ENCODE results near the gene SPARCL1. TPM values are rescaled to one million over a fixed set of nuclear protein-coding genes. Genes with fewer than 3 reads are reported as not detected.

SPARCL1 gene
- total and polyA plus RNA-seq, 2 donors (not counting 1 experiment from before 2014, with no cell fraction given) = 0.64 to 4.1 TPM

DNA sequence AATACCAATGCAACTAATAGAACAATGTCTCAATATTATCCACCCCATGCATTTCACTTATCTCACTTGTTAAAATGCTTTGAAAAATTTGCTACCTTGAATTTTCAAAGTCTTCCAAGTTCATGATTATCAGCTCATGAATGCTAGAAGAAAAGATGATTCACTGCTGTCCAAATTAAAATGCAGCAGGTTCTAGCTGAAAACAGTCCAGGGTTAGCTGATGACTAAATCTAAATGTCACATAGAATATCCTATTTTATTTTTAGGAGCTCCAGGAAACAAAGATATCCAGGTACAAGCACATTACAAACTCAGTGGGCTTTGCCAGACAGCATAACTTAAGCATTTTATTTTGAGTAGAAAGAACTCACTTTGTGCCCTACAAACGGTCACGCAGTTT lies 38.0 kb upstream of the SPARCL1 start:
- Histone ChIP-seq H3K27me3 (ENCODE audit: control insufficient read depth, insufficient read depth, low read length) (no peaks in the 10 kb centered on the region), H3K4me2 (ENCODE audit: extremely low read depth, insufficient read depth, low read length) (no peak overlapping the region), H3K4me1 (ENCODE audit: control insufficient read depth, extremely low read depth, insufficient read depth, low read length) (no peaks in the 10 kb centered on the region), H3K27ac (ENCODE audit: insufficient read depth, low read length) (no peak overlapping the region), H3K9me3 (ENCODE audit: control insufficient read depth, insufficient read depth, low read depth, low read length) (no peaks in the 10 kb centered on the region), H4K20me1 (ENCODE audit: control insufficient read depth, extremely low read depth, insufficient read depth, low read length) (no peaks in the 10 kb centered on the region), H3K79me2 (ENCODE audit: control insufficient read depth, insufficient read depth, low read length) (no peaks in the 10 kb centered on the region), H3K36me3 (ENCODE audit: control insufficient read depth, insufficient read depth, low read length) (no peaks in the 10 kb centered on the region), H3K4me3 (replicated peaks in 1 of 4; ENCODE audit: control extremely low read depth in 1 of 4, insufficient read depth in 1 of 4, low read depth in 3 of 4, low read length in 4 of 4) (no peak overlapping the region), H2AFZ (ENCODE audit: low read length) (no peak overlapping the region), H3K9ac (ENCODE audit: insufficient read depth, low read length) (no peak overlapping the region)
- TF ChIP-seq, protein P1, sequence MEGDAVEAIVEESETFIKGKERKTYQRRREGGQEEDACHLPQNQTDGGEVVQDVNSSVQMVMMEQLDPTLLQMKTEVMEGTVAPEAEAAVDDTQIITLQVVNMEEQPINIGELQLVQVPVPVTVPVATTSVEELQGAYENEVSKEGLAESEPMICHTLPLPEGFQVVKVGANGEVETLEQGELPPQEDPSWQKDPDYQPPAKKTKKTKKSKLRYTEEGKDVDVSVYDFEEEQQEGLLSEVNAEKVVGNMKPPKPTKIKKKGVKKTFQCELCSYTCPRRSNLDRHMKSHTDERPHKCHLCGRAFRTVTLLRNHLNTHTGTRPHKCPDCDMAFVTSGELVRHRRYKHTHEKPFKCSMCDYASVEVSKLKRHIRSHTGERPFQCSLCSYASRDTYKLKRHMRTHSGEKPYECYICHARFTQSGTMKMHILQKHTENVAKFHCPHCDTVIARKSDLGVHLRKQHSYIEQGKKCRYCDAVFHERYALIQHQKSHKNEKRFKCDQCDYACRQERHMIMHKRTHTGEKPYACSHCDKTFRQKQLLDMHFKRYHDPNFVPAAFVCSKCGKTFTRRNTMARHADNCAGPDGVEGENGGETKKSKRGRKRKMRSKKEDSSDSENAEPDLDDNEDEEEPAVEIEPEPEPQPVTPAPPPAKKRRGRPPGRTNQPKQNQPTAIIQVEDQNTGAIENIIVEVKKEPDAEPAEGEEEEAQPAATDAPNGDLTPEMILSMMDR (conservative IDR thresholded peaks at IDR 0.05 in 1 of 2, IDR thresholded peaks at IDR 0.05 in 1 of 2; ENCODE audit: low read depth in 1 of 2, low read length in 2 of 2) = no peak
- TF ChIP-seq EZH2 (IDR thresholded peaks at IDR 0.05; ENCODE audit: low read length, missing control alignments) = no peak
- peak in 1 of 2 donors; percentile 17 for DNase-seq (ENCODE audit: low read depth in 2 of 2)

DNA sequence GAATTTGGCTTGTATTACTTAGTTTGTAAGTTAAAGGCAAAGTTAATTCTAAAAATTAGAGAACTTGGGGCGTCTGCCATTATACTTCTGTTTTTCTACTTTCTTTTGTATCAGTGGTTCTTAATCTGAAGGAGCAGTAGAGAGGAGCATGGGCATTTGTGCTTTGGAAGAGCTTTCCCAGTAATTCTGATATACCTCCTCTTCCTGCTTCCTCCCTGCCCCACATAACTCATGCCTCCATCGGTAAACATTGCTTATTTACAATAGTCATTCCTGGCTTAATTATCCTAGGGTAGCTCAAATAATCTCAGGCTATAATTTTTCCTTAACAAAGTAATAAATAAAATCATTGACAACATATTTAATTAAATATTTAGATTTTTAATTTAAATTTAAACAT lies 37.1 kb upstream of the SPARCL1 start:
- no peaks in the 10 kb centered on the region for H4K20me1 ChIP-seq (ENCODE audit: control insufficient read depth, extremely low read depth, insufficient read depth, low read length)
- no peak overlapping the region for H3K27ac ChIP-seq (ENCODE audit: insufficient read depth, low read length)
- no peak overlapping the region for H3K4me2 ChIP-seq (ENCODE audit: extremely low read depth, insufficient read depth, low read length)
- H3K4me3 ChIP-seq (replicated peaks in 1 of 4; ENCODE audit: control extremely low read depth in 1 of 4, insufficient read depth in 1 of 4, low read depth in 3 of 4, low read length in 4 of 4) = no peak overlapping the region
- no peaks in the 10 kb centered on the region for H3K36me3 ChIP-seq (ENCODE audit: control insufficient read depth, insufficient read depth, low read length)
- no peaks in the 10 kb centered on the region for H3K9me3 ChIP-seq (ENCODE audit: control insufficient read depth, insufficient read depth, low read depth, low read length)
- H3K4me1 ChIP-seq (ENCODE audit: control insufficient read depth, extremely low read depth, insufficient read depth, low read length) = no peaks in the 10 kb centered on the region
- H2AFZ ChIP-seq (ENCODE audit: low read length) = no peak overlapping the region
- no peak for DNase-seq (ENCODE audit: low read depth in 2 of 2)
- no peak overlapping the region for H3K9ac ChIP-seq (ENCODE audit: insufficient read depth, low read length)
- TF ChIP-seq EZH2 (IDR thresholded peaks at IDR 0.05; ENCODE audit: low read length, missing control alignments) = no peak
- TF ChIP-seq, protein P1 (conservative IDR thresholded peaks at IDR 0.05 in 1 of 2, IDR thresholded peaks at IDR 0.05 in 1 of 2; ENCODE audit: low read depth in 1 of 2, low read length in 2 of 2) = no peak
- no peaks in the 10 kb centered on the region for H3K27me3 ChIP-seq (ENCODE audit: control insufficient read depth, insufficient read depth, low read length)
- no peaks in the 10 kb centered on the region for H3K79me2 ChIP-seq (ENCODE audit: control insufficient read depth, insufficient read depth, low read length)

DNA sequence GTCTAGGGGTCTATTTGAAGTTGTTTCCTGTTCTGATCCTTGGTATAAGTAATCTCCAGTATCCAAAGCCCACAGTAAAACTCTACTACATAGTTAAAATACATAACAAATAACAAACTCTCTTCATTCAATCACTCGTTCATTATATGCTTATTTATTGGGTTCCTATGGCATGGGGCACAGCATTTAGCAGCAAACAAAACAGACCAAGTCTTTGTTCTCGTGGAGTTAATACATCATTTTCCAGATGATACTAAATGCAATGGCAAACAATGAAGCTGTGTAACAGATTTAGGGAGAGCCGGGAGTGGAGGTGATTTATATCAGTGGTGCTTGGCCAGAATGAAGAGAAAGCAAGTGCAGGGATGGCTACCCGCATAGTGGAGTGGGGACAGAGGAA lies 36.6 kb upstream of the SPARCL1 start:
- DNase-seq (ENCODE audit: low read depth in 2 of 2) = no peak
- H3K4me2 ChIP-seq (ENCODE audit: extremely low read depth, insufficient read depth, low read length) = no peak overlapping the region
- H3K9me3 ChIP-seq (ENCODE audit: control insufficient read depth, insufficient read depth, low read depth, low read length) = no peaks in the 10 kb centered on the region
- no peak overlapping the region for H3K4me3 ChIP-seq (replicated peaks in 1 of 4; ENCODE audit: control extremely low read depth in 1 of 4, insufficient read depth in 1 of 4, low read depth in 3 of 4, low read length in 4 of 4)
- H3K36me3 ChIP-seq (ENCODE audit: control insufficient read depth, insufficient read depth, low read length) = no peaks in the 10 kb centered on the region
- H4K20me1 ChIP-seq (ENCODE audit: control insufficient read depth, extremely low read depth, insufficient read depth, low read length) = no peaks in the 10 kb centered on the region
- H3K79me2 ChIP-seq (ENCODE audit: control insufficient read depth, insufficient read depth, low read length) = no peaks in the 10 kb centered on the region
- no peaks in the 10 kb centered on the region for H3K4me1 ChIP-seq (ENCODE audit: control insufficient read depth, extremely low read depth, insufficient read depth, low read length)
- H3K27me3 ChIP-seq (ENCODE audit: control insufficient read depth, insufficient read depth, low read length) = no peaks in the 10 kb centered on the region
- TF ChIP-seq, protein P1 (conservative IDR thresholded peaks at IDR 0.05 in 1 of 2, IDR thresholded peaks at IDR 0.05 in 1 of 2; ENCODE audit: low read depth in 1 of 2, low read length in 2 of 2) = no peak
- TF ChIP-seq EZH2 (IDR thresholded peaks at IDR 0.05; ENCODE audit: low read length, missing control alignments) = no peak
- no peak overlapping the region for H3K9ac ChIP-seq (ENCODE audit: insufficient read depth, low read length)
- H2AFZ ChIP-seq (ENCODE audit: low read length) = no peak overlapping the region
- no peak overlapping the region for H3K27ac ChIP-seq (ENCODE audit: insufficient read depth, low read length)
